Ishikawa (cell line): ENCODE measurements around the gene TENM3.

ENCODE experiments used
- CEBPB ChIP-seq: IDR thresholded peaks from 2 replicates; pipeline ENCODE4 v1.6.1; 2012
- EP300 ChIP-seq: IDR thresholded peaks from 2 replicates; pipeline ENCODE4 v1.6.1; 2012; ENCODE audit warnings: borderline replicate concordance
- FOXM1 ChIP-seq: IDR thresholded peaks from 2 replicates; pipeline ENCODE4 v1.6.1; 2012; ENCODE audit warnings: low read depth, borderline replicate concordance
- NFIC ChIP-seq: IDR thresholded peaks from 2 replicates; pipeline ENCODE4 v1.6.1; 2012
- TF ChIP-seq, protein P1 (sequence below): IDR thresholded peaks from 2 replicates; pipeline ENCODE4 v1.6.1; 2012
- TF ChIP-seq, protein P2 (sequence below): IDR thresholded peaks from 2 replicates; pipeline ENCODE4 v1.6.1; 2012; ENCODE audit warnings: low read depth, mild to moderate bottlenecking
- TF ChIP-seq, protein P3 (sequence below): IDR thresholded peaks from 2 replicates; pipeline ENCODE4 v1.6.1; 2012

DNA sequence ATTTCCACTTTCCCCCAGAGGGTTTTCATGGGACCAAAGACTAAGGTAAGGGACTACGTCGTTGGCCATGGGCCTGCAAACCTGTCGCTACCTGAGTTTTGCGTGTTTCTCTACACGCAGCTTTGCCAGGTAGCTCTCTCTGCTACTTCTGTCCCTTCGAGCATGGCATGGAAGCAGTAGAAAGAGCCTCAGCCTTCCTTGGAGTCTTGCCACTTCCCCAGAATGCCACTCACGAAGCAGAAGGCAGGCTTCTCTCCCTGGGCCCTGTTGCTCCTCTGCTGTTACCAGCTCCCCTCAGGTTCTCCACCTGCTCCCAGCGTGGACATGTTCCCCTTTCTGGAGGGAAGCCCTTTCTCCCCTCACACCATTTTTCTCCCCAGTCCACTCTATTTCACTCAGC, 381.1 kb downstream of the TENM3 start:
- TF ChIP-seq, protein P1, sequence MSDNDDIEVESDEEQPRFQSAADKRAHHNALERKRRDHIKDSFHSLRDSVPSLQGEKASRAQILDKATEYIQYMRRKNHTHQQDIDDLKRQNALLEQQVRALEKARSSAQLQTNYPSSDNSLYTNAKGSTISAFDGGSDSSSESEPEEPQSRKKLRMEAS: no peak
- TF ChIP-seq CEBPB: no peak
- TF ChIP-seq, protein P2, sequence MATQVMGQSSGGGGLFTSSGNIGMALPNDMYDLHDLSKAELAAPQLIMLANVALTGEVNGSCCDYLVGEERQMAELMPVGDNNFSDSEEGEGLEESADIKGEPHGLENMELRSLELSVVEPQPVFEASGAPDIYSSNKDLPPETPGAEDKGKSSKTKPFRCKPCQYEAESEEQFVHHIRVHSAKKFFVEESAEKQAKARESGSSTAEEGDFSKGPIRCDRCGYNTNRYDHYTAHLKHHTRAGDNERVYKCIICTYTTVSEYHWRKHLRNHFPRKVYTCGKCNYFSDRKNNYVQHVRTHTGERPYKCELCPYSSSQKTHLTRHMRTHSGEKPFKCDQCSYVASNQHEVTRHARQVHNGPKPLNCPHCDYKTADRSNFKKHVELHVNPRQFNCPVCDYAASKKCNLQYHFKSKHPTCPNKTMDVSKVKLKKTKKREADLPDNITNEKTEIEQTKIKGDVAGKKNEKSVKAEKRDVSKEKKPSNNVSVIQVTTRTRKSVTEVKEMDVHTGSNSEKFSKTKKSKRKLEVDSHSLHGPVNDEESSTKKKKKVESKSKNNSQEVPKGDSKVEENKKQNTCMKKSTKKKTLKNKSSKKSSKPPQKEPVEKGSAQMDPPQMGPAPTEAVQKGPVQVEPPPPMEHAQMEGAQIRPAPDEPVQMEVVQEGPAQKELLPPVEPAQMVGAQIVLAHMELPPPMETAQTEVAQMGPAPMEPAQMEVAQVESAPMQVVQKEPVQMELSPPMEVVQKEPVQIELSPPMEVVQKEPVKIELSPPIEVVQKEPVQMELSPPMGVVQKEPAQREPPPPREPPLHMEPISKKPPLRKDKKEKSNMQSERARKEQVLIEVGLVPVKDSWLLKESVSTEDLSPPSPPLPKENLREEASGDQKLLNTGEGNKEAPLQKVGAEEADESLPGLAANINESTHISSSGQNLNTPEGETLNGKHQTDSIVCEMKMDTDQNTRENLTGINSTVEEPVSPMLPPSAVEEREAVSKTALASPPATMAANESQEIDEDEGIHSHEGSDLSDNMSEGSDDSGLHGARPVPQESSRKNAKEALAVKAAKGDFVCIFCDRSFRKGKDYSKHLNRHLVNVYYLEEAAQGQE: no peak
- TF ChIP-seq, protein P3, sequence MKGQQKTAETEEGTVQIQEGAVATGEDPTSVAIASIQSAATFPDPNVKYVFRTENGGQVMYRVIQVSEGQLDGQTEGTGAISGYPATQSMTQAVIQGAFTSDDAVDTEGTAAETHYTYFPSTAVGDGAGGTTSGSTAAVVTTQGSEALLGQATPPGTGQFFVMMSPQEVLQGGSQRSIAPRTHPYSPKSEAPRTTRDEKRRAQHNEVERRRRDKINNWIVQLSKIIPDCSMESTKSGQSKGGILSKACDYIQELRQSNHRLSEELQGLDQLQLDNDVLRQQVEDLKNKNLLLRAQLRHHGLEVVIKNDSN: no peak
- TF ChIP-seq FOXM1: no peak
- TF ChIP-seq EP300: no peak
- no peak for TF ChIP-seq NFIC
